ENCODE data around the gene PTTG1IP2.

Gene PTTG1IP2

DNA sequence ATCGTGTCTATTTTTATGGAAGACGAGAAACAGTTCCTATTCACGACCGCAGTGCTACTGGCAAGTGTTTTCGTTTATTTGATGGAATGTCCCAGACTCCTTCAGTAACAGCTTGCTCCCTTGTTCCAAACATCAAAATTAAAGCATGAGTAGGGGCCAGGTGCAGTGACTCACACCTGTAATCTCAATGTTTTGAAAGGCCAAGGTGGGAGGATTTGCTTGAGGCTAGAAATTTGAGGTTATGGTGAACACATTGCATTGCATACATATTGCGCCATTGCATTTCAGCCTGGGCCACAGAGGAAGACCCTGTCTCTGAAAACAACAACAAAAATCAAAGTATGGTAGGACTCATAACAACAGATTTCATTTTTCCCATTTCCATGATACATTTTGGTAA, 22.8 kb downstream of the PTTG1IP2 start:
- ChIA-PET POLR2A (ENCODE audit: low non-redundant PET) (no interaction called here), CTCF (no interaction called here)
- H3K27ac ChIP-seq: no peak overlapping the region
- peak; percentile 4 for DNase-seq (ENCODE audit: low spot score)
- TF ChIP-seq, protein P1, sequence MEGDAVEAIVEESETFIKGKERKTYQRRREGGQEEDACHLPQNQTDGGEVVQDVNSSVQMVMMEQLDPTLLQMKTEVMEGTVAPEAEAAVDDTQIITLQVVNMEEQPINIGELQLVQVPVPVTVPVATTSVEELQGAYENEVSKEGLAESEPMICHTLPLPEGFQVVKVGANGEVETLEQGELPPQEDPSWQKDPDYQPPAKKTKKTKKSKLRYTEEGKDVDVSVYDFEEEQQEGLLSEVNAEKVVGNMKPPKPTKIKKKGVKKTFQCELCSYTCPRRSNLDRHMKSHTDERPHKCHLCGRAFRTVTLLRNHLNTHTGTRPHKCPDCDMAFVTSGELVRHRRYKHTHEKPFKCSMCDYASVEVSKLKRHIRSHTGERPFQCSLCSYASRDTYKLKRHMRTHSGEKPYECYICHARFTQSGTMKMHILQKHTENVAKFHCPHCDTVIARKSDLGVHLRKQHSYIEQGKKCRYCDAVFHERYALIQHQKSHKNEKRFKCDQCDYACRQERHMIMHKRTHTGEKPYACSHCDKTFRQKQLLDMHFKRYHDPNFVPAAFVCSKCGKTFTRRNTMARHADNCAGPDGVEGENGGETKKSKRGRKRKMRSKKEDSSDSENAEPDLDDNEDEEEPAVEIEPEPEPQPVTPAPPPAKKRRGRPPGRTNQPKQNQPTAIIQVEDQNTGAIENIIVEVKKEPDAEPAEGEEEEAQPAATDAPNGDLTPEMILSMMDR (conservative IDR thresholded peaks at IDR 0.05; ENCODE audit: low read depth): no peak

DNA sequence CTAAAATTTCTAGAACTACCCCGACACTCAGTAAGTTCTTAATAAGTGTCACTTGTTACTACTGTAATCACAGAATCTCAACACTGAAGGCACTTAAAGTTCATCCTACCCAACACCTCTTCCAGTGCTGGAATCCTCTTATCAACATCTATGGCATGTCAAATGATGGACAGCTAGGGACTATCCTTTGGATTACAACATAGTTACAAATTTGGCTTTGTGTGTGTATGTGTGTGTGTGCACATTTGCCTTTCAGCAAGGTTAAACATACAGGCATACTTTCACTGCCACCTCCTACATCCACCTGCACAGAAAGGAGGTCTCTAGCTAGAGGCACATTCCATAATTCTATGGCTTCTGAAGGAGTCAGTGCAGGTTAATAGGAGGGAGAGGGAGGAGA, 25.8 kb downstream of the PTTG1IP2 start:
- no peak overlapping the region for H3K27ac ChIP-seq
- POLR2A ChIA-PET (ENCODE audit: low non-redundant PET): no interaction called here
- CTCF ChIA-PET: no interaction called here
- TF ChIP-seq, protein P1 (conservative IDR thresholded peaks at IDR 0.05; ENCODE audit: low read depth): no peak
- DNase-seq (ENCODE audit: low spot score): no peak

DNA sequence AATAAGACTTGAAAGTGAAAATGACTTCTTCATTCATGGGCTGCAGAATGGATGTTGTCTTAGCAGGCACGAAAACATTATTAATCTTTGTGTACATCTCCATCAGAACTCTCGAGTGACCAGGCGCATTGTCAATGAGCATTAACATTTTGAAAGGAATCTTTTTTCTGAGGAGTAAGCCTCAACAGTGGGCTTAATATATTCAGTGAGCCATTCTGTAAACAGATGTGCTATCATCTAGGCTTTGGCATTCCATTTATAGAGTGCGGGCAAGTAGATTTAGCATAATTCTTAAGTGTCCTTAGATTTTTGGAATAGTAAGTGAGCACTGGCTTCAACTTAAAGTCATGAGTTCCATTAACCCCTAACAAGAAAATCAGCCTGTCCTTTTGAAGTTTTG, 33.1 kb downstream of the PTTG1IP2 start:
- ChIA-PET CTCF (no interaction called here), POLR2A (ENCODE audit: low non-redundant PET) (no interaction called here)
- no peak for DNase-seq (ENCODE audit: low spot score)
- no peak overlapping the region for H3K27ac ChIP-seq
- TF ChIP-seq, protein P1 (conservative IDR thresholded peaks at IDR 0.05; ENCODE audit: low read depth): no peak

DNA sequence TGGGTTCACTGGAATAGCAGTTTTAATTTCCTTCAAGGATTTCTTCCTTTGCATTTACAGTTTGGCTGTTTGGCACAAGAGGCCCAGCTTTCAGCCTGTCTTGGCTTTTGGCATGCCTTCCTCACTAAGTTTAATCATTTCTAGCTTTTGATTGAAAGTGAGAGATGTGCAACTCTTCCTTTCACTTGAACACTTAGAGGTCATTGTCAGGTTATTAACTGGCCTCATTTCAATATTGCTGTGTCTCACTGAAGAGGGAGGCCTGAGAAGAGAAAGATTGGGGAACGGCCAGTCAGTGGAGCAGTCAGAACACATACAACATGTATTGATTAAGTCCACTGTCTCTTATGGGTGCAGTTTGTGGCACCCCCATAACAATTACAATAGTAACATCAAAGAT, 33.9 kb downstream of the PTTG1IP2 start:
- no peak overlapping the region for H3K27ac ChIP-seq
- POLR2A ChIA-PET (ENCODE audit: low non-redundant PET): no interaction called here
- DNase-seq (ENCODE audit: low spot score): no peak
- TF ChIP-seq, protein P1 (conservative IDR thresholded peaks at IDR 0.05; ENCODE audit: low read depth): no peak
- CTCF ChIA-PET: no interaction called here

DNA sequence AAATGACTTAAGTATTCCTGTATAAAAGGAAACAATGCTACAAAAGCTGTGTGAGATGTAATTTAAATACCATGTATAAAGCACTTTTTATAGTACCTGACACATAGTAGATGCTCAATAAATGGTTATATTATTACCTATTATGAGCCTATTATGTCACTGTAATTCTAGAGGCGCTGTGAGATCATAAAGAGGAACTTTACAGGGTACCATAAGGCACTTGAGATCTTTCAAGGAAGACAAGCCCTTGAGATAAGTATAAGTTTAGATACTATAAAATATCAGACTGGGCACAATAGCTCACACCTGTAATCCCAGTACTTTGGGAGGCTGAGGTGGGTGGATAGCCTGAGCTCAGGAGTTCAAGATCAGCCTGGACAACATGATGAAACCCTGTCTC, 38.3 kb downstream of the PTTG1IP2 start:
- TF ChIP-seq, protein P1 (conservative IDR thresholded peaks at IDR 0.05; ENCODE audit: low read depth): no peak
- CTCF ChIA-PET: interaction anchor here (0.7 kb wide), 1 partner anchor 296 kb away, joined by 3 read pairs; no protein-coding TSS in a partner anchor
- no peak for DNase-seq (ENCODE audit: low spot score)
- POLR2A ChIA-PET (ENCODE audit: low non-redundant PET): no interaction called here
- H3K27ac ChIP-seq: no peak overlapping the region

DNA sequence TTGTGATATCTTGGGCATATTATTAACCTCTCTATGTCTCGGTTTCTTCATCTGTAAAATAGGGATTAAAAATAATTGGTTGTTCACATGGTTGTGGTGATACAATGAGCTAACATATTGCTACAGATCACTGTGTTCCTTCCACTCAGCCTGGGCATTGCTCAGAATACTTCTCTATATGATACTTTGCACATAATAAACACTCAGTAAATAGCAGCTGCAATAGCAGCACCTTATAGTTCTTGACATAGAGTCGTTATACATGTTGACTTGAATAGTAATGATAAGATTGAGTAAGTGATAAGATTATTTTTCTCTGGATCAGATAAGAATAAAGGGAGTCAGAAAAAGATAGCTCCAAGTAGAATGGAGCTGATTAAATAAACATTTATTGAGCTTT, 42.3 kb downstream of the PTTG1IP2 start:
- no peak overlapping the region for H3K27ac ChIP-seq
- TF ChIP-seq, protein P1 (conservative IDR thresholded peaks at IDR 0.05; ENCODE audit: low read depth): no peak
- no peak for DNase-seq (ENCODE audit: low spot score)
- ChIA-PET CTCF (interaction anchor here (0.6 to 0.7 kb wide), 2 partner anchors 12 to 37 kb away, joined by 3 read pairs; no protein-coding TSS in a partner anchor), POLR2A (ENCODE audit: low non-redundant PET) (no interaction called here)

DNA sequence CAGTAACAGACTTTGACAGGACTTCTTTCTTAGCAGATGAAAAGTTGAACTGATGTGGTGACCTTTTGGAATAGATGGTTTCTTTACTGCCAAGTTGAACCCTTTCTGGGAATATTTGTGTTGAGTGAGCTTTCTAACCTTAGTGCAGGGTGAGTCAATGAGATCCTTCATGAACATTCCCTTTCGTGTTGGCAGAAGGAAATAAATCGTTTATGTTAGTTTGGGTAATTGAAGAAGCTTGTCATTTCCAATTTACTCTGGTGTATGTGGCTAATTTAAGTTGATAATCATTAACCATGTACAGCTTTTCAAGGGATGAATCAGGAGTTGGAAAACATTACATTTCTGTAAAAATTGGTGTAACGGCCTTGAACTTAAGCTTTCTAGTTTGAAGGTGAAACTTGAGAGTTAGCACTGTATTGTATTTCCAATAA, 43.4 kb downstream of the PTTG1IP2 start:
- TF ChIP-seq, protein P1 (conservative IDR thresholded peaks at IDR 0.05; ENCODE audit: low read depth): no peak
- ChIA-PET POLR2A (ENCODE audit: low non-redundant PET) (no interaction called here), CTCF (no interaction called here)
- no peak for DNase-seq (ENCODE audit: low spot score)
- no peak overlapping the region for H3K27ac ChIP-seq

All from RWPE1 (cell line).